ENCODE measurements around the gene RARB. TPM values are rescaled to one million over a fixed set of nuclear protein-coding genes. Genes with fewer than 3 reads are reported as not detected.

RARB gene
- total RNA-seq, 1 experiment from 2014 or later: 7.1 TPM

DNA sequence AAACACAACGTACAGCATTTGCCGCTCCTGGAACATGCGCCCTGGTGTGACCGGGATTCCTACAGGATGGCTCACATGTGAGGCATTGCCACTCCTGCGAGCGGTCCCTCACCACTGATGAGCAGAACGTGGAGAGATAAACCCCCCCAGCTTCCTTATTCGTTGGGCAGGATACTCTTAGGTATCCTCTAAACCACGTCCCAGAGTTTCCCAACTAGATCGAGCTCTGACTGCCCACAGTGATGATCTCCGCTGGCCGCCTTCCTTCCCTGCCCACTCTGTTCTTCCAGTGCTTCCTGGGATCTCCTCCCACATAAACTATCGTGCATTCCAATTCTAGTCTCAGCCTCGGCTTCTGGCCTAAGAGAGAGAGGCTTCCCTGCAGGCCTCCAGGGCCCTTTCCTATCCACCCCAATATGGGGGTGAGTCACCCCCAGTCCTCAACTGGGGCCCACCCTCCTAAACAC, 144.9 kb downstream of the RARB start:
- no peak for DNase-seq (ENCODE audit: extremely low read depth, low read depth)

DNA sequence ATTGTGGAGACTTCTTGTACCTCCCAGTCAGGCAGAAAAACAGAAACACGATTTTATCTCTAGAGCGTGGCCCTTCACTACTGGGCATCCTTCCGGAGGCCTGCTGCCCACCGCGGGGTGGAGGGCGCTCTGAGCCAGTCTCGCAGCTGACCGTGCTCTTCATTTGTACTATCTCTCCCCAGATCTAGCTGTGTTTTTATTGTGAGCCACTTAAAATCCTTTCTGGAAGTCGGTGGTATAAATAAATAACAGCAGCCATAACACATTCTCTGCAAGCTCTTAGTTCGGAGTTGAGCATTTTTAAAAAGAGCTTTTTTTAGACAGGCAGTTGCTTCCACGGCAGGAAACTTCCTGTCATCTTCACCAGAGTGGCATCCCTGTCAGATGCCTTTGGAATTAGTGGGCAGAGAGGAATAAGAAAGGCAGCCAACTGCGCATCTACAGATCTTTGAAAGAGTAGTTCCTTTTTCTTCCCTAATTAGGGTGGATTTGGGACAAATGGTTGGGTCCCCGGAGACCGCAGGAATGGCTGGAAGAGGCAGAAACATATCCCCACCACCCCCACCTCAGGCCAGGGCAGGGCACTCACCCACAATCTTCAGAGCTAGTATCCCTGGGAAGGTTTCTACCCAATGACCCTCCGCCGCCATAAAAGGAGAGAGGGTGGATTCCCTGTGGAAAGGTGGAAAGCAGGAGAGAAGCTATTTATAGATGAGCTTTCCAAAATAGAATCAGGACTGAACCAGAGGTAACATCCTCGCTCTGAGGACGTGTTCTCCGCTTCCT, 145.5 kb downstream of the RARB start:
- DNase-seq (ENCODE audit: extremely low read depth, low read depth): no peak

DNA sequence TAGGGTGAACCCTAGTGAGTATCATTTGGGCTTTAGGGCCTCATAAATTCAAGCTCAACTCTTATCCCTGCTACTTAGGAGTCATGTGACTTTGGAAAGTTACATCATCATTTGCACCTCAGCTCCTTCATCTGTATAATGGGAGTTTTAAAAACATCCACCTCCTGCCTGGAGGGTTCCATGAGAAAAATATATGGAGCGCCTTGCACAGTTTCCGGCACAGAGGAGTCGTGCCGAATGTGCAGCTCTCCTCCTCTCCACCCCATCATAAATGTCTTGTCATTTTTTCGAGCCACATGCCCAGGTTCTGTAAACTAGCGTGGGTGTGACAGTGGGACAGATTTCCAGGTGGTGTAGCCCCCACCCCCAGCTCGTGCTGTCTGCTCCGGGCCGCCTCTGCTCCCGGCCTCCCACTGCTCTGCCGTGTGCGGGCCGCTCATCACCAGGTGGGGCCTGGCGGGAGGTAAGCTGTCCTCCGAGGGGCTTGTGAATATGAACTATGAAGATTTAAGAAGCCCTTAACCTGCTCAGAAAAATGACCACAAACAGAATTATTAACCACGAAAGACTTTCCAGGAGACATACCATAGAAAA, 146.2 kb downstream of the RARB start:
- DNase-seq (ENCODE audit: extremely low read depth, low read depth): no peak

DNA sequence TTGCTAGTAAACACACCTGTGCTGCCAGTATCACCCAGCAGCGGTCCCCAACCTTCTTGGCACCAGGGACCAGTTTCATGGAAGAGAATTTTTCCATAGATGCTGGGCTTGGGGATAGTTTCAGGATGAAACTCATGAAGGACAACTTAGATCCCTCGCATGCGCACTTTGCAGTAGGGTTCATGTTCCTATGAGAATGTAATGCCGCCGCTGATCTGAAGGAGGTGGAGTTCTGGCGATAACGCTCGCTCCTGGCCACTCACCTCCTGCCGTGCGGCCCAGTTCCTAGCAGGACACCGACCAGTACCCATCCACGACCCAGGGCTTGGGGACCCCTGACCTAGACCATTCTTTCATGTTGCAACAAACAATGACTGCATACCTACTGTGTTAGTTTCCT, 146.9 kb downstream of the RARB start:
- DNase-seq (ENCODE audit: extremely low read depth, low read depth): no peak

DNA sequence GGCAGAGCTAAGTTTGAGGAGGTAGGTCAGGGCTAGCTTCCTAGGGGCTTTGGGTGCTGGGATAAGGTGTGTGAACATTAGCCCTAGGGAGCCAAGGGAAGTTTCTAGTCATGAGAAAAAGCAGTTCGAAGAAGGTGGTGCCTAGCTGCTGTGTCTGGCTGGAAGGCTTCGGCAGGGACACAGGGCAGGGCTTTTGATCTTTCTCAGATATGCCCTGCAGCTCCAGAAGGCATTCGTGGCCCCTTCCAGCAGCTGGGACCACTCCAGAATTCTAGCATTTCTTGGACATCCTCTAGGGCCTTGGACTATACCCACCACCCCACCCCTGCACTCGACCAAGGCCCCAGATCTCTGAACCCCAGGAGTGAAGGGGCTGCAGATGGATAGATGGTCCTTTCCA, 148.1 kb downstream of the RARB start:
- DNase-seq (ENCODE audit: extremely low read depth, low read depth): no peak

DNA sequence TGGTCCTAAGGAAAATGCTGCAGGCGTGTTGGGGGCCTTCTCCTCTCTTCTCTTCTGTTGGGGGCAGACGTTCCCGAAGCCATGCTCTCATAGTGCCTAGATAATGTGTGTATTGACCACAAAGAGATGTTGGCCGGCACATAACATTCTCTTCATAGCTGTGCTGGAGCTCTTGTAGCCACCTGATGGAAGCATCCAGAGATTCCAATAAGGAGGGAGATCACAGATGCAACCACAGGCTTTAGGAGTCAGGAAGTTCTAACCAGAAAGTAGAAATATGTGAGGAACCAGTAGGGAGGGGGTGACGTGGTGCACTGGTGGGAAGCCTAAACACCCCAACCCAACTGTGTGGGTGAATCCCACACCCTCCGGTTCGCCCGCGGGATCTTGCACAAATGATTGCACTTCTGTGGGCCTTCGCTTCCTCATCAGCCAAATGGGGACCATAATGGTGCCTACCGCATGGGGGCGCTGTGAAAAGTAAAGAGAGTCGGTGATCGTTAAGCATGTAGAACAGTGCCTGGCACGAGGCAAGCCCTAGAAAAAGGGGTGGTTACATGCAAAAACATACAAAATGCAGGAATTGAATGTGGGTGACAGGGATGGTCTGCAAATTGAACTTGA, 148.9 kb downstream of the RARB start:
- DNase-seq (ENCODE audit: extremely low read depth, low read depth): no peak

DNA sequence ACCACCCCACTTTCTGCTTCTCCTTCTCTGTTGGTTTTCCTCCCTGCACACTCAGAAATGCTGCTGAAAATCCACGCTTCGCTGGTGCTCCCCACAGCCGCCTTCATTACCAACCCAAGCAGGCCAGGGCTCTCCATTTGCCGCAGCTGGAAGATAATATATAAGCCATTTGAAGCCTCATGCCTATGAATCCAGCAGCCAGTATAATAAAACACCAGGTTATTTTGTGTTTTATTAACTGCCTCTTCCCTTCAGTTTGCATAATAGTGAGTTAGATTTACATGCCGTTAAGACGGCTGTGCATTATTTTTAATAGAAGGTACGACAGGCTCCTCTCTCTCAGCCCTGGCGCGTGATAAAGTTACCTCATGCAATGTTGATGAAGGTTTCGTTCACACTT, 150.0 kb downstream of the RARB start:
- DNase-seq (ENCODE audit: extremely low read depth, low read depth): no peak

DNA sequence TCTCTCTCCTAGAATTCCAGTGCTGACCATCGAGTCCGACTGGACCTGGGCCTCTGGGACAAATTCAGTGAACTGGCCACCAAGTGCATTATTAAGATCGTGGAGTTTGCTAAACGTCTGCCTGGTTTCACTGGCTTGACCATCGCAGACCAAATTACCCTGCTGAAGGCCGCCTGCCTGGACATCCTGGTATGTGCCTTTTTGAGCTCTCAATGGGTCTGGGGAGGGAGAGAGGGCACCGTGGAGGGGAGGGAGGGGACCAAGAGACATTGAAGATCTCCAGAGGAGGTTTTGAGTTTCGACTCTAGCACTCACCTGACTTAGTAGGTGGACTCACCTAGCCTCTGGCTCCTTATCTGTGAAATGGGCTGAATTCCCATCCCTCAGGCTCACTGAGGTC, 152.5 kb downstream of the RARB start:
- DNase-seq (ENCODE audit: extremely low read depth, low read depth): no peak

DNA sequence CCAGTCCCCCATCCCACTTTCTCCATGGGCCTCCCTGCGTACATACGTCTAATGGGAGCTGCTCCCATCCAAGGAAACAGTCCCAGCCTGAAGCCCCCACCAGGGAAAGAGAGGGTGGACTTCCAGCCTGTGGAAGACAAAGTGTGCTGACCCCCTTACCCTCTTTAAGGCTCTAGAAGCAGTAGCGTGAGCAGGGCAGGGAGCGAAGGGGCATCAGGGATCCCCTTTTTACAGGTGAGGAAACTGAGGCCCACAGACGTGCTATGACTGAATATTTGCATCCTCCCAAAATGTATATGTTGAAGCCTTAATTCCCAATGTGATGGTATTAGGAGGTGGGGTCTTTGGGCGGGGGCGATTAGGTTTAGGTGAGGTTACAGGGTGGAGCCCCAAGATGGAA, 153.3 kb downstream of the RARB start:
- no peak for DNase-seq (ENCODE audit: extremely low read depth, low read depth)

DNA sequence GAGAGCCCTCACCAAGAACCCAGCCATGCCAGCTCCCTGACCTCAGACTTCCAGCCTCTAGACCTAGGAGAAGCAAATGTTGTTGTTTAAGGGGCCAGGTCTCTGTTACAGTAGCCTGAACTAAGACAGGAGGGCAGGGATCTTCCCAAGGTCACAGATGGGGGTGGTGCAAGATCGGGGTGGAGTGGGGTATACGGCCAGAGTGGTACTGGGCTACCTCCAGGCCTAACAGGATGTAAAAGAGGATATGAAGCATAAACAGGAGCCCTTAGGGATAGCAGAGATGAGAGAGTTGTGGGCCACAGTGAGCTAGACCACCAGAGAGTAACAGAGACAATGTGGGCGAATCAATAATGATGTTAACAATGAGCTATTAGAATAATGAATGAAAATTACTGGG, 153.8 kb downstream of the RARB start:
- DNase-seq (ENCODE audit: extremely low read depth, low read depth): no peak

DNA sequence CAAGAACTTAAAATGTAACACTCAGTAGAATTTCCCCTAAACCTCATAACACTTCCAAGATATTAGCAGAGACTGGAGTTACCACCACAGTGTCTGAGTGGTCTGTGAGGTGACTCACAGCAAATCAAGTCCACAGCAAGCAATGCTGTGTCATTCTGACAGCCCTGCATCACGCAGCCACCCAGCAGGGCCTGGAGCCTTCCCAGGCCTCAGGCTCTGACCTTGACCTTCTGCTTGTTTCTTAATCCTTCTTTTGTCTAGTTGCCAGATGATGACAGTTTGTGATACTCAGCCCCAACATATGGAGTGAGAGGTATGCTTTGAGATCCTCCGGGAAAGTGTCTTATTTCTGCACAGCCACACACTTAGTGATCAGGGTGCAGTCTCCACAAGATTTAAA, 154.2 kb downstream of the RARB start:
- peak; percentile 87 for DNase-seq (ENCODE audit: extremely low read depth, low read depth)

DNA sequence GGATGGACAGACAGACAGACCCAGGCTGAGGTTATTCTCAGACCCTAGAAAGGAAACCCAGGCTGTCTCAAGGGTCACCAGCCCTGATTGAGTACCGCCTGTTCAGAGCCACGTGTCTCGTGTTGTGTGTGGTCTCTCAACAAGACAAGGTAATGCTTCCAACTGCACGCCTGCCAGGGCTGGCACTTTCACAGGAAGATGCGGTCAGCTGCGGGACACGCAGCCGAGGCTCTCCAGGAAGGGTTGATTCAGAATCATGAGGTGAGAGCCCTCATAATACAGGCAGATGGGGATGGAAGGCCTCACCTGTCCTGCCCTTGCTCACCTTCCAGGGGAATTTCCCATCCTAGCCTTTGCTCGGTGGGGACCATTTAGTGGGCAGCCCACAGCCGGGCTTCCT, 155.3 kb downstream of the RARB start:
- no peak for DNase-seq (ENCODE audit: extremely low read depth, low read depth)

DNA sequence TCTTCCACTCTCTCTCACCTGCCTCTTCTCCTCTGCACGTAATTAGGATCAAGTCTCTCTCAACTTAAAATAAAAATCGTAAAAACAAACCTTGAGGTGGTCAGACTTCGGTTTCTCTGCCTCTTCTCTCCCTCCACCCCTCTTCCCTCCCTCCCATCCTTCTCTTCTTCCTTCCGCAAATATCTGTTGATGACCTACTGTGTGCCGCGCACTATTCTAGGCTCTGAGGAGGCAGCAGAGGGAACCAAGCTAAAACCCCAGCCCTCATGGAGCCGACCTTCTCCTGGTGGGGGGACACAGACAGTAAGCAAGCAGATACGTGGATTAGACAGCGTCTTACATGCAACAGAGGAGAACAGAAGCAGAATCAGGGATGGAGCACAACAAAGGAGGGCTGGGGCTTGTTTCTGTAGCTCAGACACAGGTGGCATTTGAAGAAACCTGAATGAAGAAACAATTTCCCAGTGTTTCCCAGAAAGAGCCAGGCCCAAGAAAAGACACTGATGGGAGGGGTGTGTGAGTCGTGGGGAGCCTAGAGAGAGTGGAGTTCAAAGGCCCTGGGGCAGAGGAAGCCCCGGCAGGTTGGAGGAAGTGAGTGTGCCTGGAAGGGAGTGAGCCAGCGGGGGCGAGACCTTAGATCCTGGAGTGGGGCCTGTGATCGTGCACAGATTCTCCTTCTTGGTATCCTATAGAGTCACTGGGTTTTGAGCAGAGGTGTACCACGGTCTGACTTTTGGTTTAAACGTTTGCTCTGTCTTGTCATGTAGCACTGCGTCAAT, 156.1 kb downstream of the RARB start:
- no peak for DNase-seq (ENCODE audit: extremely low read depth, low read depth)

DNA sequence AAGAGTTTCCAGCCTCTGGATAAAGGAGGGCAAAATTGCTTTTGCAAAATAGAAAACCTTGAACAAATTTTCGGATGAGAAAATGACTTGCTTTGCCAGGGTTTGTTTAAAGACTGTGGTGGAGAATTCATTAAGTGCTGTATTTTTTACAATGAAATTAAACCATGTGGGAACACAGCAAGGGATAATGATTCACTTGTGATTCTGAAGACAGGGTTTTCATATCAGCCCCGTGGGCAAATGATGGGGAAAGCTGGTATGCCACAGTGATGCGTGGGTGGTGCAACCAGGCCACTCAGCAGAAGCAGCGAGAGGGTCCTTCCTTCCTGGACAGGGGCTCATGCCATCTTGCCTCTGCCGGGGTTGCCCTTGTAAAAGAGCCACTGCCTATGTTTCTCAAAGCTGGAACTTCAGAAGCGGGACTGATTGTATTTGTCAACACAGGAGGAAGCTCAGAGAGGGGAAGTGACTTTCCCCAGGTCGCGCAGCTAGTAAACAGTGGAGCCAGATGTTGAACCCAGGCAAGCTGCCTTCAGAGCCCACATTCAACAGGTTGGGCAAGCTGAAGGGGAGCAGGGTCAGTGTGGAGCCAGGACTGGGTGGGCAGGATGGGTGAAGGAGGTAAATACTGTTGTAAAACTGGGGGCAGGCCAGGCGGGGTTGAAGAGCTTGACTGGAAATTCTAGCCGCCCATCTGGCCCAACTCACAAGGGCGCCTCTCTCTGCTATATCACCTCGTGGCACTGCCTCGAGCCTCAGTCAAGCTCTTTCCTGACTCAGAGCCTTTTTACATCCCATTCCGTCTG, 157.5 kb downstream of the RARB start:
- DNase-seq (ENCODE audit: extremely low read depth, low read depth): no peak

DNA sequence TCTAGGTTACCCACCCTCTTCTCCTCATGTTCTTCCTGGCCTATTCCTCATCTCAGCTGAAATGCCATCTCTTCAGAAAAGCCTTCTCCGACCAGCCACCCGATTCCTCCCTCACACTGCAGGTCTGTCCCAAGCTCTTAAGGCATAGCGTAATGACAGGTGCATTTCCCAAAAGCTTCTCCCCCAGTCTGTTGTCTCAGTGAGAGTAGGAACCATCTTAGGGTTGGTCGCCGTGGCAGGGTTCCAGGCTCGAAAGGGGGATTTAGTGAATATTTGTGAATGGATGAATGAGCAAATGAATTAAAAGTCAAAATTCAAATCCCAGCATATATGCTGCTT, 158.1 kb downstream of the RARB start:
- DNase-seq (ENCODE audit: extremely low read depth, low read depth): no peak

DNA sequence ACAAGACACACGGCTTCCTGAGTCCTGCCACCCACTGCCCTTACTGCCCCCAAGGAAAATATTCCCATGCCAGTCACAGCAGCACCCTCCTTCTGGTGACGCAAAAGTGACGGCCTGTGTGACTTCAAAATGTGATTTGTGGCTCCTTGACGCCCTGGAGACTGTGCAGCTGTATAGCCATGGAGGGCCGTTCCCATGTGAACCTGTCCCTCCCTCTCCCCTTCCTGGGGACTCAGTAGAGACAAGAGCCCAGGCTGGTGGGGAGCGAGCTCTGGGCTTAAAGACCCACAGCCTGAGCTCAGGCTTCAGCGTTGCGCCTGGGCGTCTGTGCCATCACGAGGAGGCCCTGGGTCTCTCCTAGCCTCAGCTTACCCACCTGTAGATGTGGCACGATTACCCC, 158.5 kb downstream of the RARB start:
- DNase-seq (ENCODE audit: extremely low read depth, low read depth): no peak

DNA sequence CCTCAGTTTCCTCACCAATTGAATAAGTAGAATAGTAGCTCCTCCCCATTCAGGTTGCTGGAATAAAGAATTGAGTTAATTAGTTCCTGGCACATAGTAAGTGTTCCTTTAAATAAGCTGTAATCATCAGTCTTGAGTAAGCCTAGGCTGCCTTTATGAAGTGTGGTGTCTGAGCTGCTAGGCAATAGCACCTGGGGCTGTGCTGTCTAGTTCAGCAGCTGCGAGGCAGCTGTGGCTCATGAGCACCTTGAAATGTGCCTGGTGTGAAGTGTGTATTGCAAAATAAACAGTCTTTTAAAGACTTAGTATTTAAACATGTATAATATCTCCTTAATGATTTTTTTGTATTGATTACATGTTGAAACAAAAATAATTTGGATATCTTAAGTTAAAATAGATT, 159.0 kb downstream of the RARB start:
- no peak for DNase-seq (ENCODE audit: extremely low read depth, low read depth)

DNA sequence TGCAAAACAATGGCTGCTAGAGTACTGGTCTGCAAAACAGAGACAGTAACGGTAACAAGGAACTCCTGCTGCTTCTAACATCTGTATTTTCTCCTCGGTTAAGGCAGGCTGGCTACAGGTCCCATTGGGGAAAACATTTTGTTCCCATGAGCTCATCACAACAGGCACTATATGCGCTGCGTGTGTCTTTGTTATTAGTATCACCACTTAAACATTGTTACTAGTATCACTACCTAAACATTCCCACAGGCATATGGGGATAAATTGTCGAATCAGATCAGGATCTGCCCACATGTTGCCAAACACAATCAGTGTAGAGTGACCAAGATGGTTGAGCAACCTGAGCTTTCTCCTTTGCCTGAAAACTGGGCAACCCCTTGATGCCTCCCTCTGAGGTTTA, 159.5 kb downstream of the RARB start:
- DNase-seq (ENCODE audit: extremely low read depth, low read depth): no peak

DNA sequence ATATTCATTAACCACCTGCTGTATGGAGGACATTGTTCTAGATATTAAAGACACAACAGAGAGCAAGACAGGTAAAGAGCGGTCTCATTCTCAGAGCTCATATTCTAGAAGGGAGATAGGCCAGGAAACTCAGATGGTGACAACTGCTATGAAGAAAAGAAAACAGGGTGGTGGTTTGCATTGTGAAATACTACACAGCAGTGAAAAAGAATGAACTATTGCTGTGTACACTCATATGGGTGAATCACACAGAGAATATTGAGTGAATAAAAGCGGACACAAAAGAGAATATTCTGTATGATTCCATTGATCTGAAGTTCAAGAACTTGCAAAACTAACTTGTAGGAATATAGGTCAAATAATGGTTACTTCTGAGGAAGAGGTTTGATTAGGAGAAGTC, 159.9 kb downstream of the RARB start:
- no peak for DNase-seq (ENCODE audit: extremely low read depth, low read depth)

DNA sequence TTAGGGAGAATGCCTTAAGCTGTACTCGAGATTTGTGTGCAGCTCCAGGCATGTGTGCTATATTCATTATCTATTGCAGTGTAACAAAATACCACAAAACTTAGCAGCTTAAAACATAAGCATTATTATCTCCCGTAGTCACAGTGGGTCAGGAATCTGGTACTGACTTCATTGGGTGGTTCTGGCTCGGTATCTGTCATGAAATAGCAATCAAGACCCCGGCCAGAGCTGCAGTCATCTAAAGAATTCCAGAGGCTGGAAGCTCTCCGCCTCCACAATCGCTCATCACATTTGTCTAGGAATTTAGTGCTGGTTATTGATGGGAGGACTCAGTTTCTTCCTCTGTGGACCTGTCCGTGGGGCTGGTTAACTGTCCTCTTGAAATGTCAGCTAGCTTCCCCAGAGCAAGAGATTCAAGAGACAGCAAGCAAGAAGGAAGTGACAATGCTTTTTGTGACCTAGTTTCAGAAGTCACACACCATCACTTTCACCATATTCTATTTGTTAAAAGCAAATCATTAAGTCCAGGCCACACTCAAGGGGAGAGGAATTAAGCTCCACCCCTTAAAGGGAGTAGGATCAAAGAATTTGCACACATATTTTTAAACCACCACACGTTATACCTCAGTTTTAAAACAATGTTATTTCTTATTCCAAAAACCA, 160.5 kb downstream of the RARB start:
- DNase-seq (ENCODE audit: extremely low read depth, low read depth): no peak

Data from NCI-H460 (cell line).